Measurements from ENCODE around the gene RAVER2. TPM values are rescaled to one million over a fixed set of nuclear protein-coding genes. Genes with fewer than 3 reads are reported as not detected.
"Not testable (repeated sequence)": the region's sequence is repeated elsewhere in the genome, so short reads cannot be mapped to it uniquely, and the experiment has no call there.

Gene RAVER2
- total and polyA plus RNA-seq, 9 donors = 17.8 to 23.0 (median 18.9) TPM

DNA sequence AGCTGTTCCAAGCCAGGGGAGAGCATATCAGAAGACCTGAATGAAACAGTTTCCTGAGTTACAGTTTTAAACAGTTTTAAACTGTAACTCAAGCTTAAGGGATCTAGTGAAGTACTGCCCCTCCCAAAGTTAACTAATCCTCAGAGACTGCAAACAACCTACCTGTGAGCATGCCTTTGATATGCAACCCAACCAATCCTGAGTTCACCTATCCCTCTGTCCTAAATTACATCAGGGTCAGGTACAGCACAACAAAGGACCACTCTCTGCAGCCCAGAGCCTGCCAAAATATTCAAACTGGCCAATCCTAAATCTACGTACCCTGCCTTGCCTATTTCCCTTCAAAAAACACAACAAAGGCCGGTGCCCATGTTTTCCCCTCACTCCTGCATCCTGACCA, 32.8 kb upstream of the RAVER2 start:
- Histone ChIP-seq H3K36me3 (ENCODE audit: control insufficient read depth, insufficient read depth, low read length) (no peaks in the 10 kb centered on the region), H3K27ac (ENCODE audit: low read length) (no peak overlapping the region)
- WGBS (ENCODE audit: insufficient coverage) = 48% methylated on average over 2 of the region's 2 CpGs

DNA sequence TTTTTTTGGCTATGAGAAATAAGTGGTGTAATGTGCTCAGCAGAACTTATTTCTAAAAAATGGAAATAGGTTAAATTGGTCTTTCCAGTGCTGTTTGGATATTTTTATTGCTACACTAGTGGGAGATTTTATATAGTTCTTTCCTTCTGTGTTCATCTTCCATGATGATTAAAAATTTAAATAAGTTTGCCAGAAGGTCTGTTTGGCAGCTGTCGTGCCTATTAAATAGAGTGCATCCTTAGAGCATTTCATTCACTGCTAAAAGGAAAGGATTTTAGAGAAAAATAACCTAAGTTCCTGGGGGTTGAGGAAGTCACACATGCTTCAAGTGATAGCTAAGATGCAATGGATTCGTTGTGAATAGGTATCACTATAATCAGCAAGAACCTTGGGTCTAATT, 29.7 kb upstream of the RAVER2 start:
- H3K4me3 ChIP-seq (ENCODE audit: low read length) = no peak overlapping the region
- H3K4me1 ChIP-seq (ENCODE audit: control insufficient read depth, insufficient read depth, low read length) = no peaks in the 10 kb centered on the region
- H3K27ac ChIP-seq (ENCODE audit: low read length) = no peak overlapping the region
- no CpG with 5 or more reads among the region's 2 CpGs for WGBS (ENCODE audit: insufficient coverage)
- H3K27me3 ChIP-seq (ENCODE audit: control insufficient read depth, insufficient read depth, low read length) = no peaks in the 10 kb centered on the region
- H3K36me3 ChIP-seq (ENCODE audit: control insufficient read depth, insufficient read depth, low read length) = no peaks in the 10 kb centered on the region
- H3K9me3 ChIP-seq (replicated peaks; ENCODE audit: control insufficient read depth, low read depth, low read length) = no peaks in the 10 kb centered on the region
- DNase-seq = peak; percentile 61

More for the DNA sequence above, 32.8 kb upstream of the RAVER2 start:
- Histone ChIP-seq H3K27me3 (ENCODE audit: control insufficient read depth, insufficient read depth, low read length) (no peaks in the 10 kb centered on the region), H3K4me1 (ENCODE audit: control insufficient read depth, insufficient read depth, low read length) (no peaks in the 10 kb centered on the region), H3K4me3 (ENCODE audit: low read length) (no peak overlapping the region), H3K9me3 (replicated peaks; ENCODE audit: control insufficient read depth, low read depth, low read length) (no peaks in the 10 kb centered on the region)
- DNase-seq = no peak

DNA sequence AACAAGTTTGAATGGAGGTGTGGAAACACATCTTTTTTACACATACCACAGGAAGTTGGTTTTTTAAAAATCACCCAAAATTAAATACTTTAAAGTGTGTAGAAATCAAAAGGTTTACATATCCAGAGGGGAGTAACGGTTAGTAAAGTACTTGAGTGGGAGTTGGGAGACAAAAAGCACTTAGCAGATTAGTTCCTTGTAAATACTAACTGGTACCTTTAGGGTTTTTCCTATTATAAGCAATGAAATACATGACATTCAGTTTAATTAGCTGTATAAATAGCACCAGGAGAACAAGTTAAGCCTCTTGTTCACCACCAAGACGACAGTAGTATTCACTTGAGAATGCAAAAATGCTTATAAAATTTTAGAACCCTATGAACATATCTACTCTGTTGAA, 23.7 kb upstream of the RAVER2 start:
- Histone ChIP-seq H3K27me3 (ENCODE audit: control insufficient read depth, insufficient read depth, low read length) (no peaks in the 10 kb centered on the region), H3K4me1 (ENCODE audit: control insufficient read depth, insufficient read depth, low read length) (no peaks in the 10 kb centered on the region), H3K27ac (ENCODE audit: low read length) (no peak overlapping the region), H3K36me3 (ENCODE audit: control insufficient read depth, insufficient read depth, low read length) (no peaks in the 10 kb centered on the region), H3K9me3 (replicated peaks; ENCODE audit: control insufficient read depth, low read depth, low read length) (no peaks in the 10 kb centered on the region), H3K4me3 (ENCODE audit: low read length) (no peak overlapping the region)
- no peak for DNase-seq
- no CpG with 5 or more reads among the region's 2 CpGs for WGBS (ENCODE audit: insufficient coverage)

DNA sequence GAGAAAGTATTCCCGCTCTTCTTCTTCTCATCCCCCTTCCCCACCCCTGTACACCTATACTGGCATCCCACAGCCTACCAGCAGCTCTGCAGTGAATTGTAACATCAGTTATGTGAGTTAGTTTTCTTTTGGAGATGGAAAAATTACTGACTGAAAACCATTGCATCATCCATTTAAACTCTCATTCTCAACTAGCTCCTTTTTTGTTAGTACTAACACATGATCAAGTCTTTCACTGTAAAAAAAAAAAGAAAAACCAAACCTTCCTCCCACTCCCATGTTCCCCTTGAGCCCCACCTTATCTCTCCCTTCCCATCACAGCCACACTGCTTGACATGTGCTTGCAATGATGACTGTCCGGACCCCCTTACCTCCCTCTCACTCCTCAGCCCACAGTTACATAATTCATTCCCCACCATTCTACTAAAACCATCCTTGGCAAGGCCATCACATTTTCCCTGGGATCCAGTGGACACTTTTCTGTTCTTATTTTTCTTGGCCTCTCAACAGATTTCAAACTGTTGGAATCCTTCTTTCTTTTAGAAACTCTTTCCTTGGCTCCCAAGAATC, 23.2 kb upstream of the RAVER2 start:
- WGBS (ENCODE audit: insufficient coverage) = 90% methylated on average over 1 of the region's 2 CpGs
- Histone ChIP-seq H3K4me1 (ENCODE audit: control insufficient read depth, insufficient read depth, low read length) (no peaks in the 10 kb centered on the region), H3K27ac (ENCODE audit: low read length) (no peak overlapping the region), H3K36me3 (ENCODE audit: control insufficient read depth, insufficient read depth, low read length) (no peaks in the 10 kb centered on the region), H3K4me3 (ENCODE audit: low read length) (no peak overlapping the region), H3K27me3 (ENCODE audit: control insufficient read depth, insufficient read depth, low read length) (no peaks in the 10 kb centered on the region), H3K9me3 (replicated peaks; ENCODE audit: control insufficient read depth, low read depth, low read length) (no peaks in the 10 kb centered on the region)
- no peak for DNase-seq

DNA sequence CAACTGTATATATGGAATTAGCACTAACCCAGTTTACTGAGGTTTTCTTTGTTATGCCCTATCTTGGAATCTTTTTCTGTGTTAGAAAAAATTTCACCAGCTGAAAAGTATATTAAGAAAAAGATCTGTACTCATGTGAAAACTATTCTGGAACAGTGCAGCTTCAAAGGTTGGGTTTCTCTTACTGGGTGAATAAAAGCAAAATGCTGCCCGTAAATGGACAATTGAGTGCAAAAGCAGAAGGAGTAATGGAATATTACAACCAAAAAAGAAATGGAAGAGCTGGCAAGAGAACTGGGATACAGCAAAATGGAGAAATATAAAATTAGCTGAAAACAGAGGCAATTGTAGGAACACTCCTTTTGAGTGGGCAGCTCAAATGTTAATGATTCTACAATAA, 17.0 kb upstream of the RAVER2 start:
- H3K4me1 ChIP-seq (ENCODE audit: control insufficient read depth, insufficient read depth, low read length) = no peaks in the 10 kb centered on the region
- WGBS (ENCODE audit: insufficient coverage) = 44% methylated on average over 1 of the region's 1 CpG
- H3K36me3 ChIP-seq (ENCODE audit: control insufficient read depth, insufficient read depth, low read length) = no peaks in the 10 kb centered on the region
- peak; percentile 87 for DNase-seq
- H3K9me3 ChIP-seq (replicated peaks; ENCODE audit: control insufficient read depth, low read depth, low read length) = no peaks in the 10 kb centered on the region
- H3K27ac ChIP-seq (ENCODE audit: low read length) = no peak overlapping the region
- H3K4me3 ChIP-seq (ENCODE audit: low read length) = no peak overlapping the region
- H3K27me3 ChIP-seq (ENCODE audit: control insufficient read depth, insufficient read depth, low read length) = no peaks in the 10 kb centered on the region

DNA sequence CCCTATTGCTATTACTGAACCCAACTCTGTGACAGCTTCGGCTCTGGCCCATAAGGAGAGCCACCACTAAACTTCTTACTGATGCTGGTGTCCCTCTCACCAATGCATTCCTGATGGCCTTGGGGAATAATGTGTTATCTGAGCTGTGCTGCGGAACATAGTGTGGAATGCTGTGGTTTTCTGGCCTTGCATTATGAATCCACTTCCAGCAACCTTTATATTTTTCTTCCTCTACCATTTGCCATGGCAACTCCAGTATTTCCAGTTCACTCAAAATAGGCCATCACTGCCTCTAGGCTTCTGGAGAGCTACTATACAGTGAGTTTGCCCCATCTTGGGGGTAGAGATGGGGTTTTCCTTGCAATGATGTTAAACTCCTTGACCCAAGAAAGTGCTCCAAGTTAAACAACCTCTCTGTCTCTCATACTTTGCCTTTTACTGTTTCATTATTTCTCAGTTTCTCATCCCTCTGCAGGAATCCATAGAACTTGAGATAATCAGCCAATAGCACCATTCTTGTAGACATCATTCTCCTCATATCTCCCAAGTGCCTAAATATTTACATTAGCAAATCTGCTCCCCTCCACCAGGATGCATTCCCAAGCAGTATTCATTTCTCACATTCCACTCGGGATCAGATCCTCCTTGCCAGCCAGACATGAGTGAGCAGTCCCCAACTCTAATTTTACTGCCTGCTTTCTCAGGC, 11.1 kb upstream of the RAVER2 start:
- peaks cover 4% of the 10 kb centered on the region for H3K9me3 ChIP-seq (replicated peaks; ENCODE audit: control insufficient read depth, low read depth, low read length)
- 40% methylated on average over 1 of the region's 3 CpGs for WGBS (ENCODE audit: insufficient coverage)
- no peak overlapping the region for H3K4me3 ChIP-seq (ENCODE audit: low read length)
- DNase-seq = no peak
- H3K4me1 ChIP-seq (ENCODE audit: control insufficient read depth, insufficient read depth, low read length) = no peaks in the 10 kb centered on the region
- no peaks in the 10 kb centered on the region for H3K36me3 ChIP-seq (ENCODE audit: control insufficient read depth, insufficient read depth, low read length)
- no peak overlapping the region for H3K27ac ChIP-seq (ENCODE audit: low read length)
- H3K27me3 ChIP-seq (ENCODE audit: control insufficient read depth, insufficient read depth, low read length) = no peaks in the 10 kb centered on the region

DNA sequence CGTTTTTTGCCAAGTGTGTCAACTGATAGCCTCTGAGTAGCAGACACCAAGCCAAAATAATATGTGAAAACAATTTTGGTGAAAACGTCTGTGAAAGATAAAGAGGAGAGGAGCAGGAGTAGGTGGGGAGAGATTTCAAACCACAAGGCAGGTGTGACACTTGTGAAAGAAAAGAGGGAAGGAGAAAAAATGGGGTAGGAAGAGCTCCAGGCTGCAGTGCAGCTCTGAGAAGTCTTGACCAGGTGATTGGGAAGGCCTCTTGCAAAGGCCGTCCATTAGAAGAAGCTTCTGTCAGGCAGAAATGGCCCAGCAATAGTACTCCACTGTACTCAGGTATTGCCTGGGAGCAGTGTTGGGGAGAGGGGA, 10.6 kb upstream of the RAVER2 start:
- DNase-seq = no peak
- Histone ChIP-seq H3K4me1 (ENCODE audit: control insufficient read depth, insufficient read depth, low read length) (no peaks in the 10 kb centered on the region), H3K27ac (ENCODE audit: low read length) (no peak overlapping the region), H3K27me3 (ENCODE audit: control insufficient read depth, insufficient read depth, low read length) (no peaks in the 10 kb centered on the region), H3K9me3 (replicated peaks; ENCODE audit: control insufficient read depth, low read depth, low read length) (peaks cover 4% of the 10 kb centered on the region), H3K4me3 (ENCODE audit: low read length) (no peak overlapping the region), H3K36me3 (ENCODE audit: control insufficient read depth, insufficient read depth, low read length) (no peaks in the 10 kb centered on the region)
- 21% methylated on average over 1 of the region's 3 CpGs for WGBS (ENCODE audit: insufficient coverage)

DNA sequence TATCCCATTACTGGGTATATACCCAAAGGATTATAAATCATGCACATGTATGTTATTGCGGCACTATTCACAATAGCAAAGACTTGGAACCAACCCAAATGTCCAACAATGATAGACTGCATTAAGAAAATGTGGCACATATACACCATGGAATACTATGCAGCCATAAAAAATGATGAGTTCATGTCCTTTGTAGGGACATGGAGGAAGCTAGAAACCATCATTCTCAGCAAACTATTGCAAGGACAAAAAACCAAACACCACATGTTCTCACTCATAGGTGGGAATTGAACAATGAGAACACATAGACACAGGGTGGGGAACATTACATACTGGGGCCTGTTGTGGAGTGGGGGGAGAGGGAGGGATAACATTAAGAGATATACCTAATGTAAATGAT, 4.2 kb upstream of the RAVER2 start:
- H3K9me3 ChIP-seq (replicated peaks; ENCODE audit: control insufficient read depth, low read depth, low read length); H3K4me3 ChIP-seq (ENCODE audit: low read length); H3K4me1 ChIP-seq (ENCODE audit: control insufficient read depth, insufficient read depth, low read length); H3K36me3 ChIP-seq (ENCODE audit: control insufficient read depth, insufficient read depth, low read length); DNase-seq; H3K27me3 ChIP-seq (ENCODE audit: control insufficient read depth, insufficient read depth, low read length); H3K27ac ChIP-seq (ENCODE audit: low read length): not testable (repeated sequence)
- no CpG with 5 or more reads among the region's 1 CpG for WGBS (ENCODE audit: insufficient coverage)

DNA sequence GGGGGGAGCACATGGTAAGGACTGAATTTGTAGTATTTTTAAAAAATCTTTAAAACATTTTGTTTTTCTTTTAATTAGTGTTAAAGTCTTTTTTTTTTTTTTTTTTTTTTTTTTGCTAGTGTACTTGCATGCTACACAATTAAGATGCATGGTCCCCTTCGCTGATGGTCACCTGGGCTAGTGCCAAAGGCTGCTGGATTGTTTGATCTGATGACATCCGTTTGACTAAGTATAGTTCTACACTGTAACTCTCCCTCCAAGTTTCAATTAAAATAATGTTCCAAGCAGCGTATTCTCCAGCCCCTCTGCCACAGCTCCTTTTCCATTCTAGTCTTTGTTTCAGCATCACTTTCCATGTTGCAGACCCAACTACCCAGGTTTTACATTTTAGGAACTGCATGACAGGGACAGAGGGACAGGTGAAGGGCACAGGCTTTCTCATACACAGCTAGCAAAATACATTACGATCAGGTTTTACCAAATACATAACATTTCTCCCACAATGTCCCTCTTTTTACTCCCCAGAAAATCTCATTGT, 852 bp upstream of the RAVER2 start:
- Histone ChIP-seq H3K9me3 (replicated peaks; ENCODE audit: control insufficient read depth, low read depth, low read length) (no peaks in the 10 kb centered on the region), H3K4me3 (ENCODE audit: low read length) (peak overlapping the region; percentile 59), H3K4me1 (ENCODE audit: control insufficient read depth, insufficient read depth, low read length) (peaks cover 7% of the 10 kb centered on the region), H3K27ac (ENCODE audit: low read length) (no peak overlapping the region), H3K27me3 (ENCODE audit: control insufficient read depth, insufficient read depth, low read length) (peaks cover 4% of the 10 kb centered on the region), H3K36me3 (ENCODE audit: control insufficient read depth, insufficient read depth, low read length) (no peaks in the 10 kb centered on the region)
- WGBS (ENCODE audit: insufficient coverage) = 15% methylated on average over 2 of the region's 4 CpGs
- peak; percentile 25 for DNase-seq

DNA sequence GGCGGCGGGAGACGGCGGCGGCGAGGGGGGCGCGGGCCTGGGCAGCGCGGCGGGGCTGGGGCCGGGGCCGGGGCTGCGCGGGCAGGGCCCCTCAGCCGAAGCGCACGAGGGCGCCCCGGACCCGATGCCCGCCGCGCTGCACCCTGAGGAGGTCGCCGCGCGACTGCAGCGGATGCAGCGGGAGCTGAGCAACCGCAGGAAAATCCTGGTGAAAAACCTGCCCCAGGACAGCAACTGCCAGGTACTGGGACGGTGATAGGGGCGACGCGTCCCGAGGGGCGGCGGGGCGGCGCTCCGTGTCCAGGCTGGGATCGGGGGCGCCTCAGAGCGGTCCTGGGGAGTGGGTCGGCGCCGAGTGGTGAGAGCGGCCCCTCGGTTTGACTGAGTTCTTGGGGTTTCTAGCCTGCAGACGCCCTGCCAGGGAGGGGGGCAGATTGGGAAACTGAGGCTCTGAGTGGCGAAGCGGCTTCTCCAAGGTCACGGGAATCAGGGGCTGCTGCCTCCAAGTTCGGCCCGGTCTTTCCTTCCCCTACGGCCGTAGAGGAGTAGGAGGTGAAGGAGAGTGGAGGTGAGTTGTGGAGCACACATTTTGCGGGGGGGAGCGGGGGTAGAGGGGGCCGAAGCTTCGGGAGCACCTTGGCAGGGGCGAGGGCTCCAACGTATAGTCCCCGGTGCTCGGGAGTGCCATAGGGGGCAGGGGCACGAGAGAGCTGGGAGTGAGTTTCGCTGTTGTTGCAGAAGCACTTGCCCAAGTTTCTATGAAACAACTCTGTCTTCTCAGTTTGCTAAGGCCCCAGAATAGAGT, 508 bp downstream of the RAVER2 start:
- Histone ChIP-seq H3K4me1 (ENCODE audit: control insufficient read depth, insufficient read depth, low read length) (peaks cover 7% of the 10 kb centered on the region), H3K27ac (ENCODE audit: low read length) (peak overlapping the region; percentile 77), H3K36me3 (ENCODE audit: control insufficient read depth, insufficient read depth, low read length) (no peaks in the 10 kb centered on the region), H3K27me3 (ENCODE audit: control insufficient read depth, insufficient read depth, low read length) (peaks cover 4% of the 10 kb centered on the region), H3K4me3 (ENCODE audit: low read length) (peak overlapping the region; percentile 59), H3K9me3 (replicated peaks; ENCODE audit: control insufficient read depth, low read depth, low read length) (no peaks in the 10 kb centered on the region)
- under 1% methylated on average over 65 of the region's 67 CpGs for WGBS (ENCODE audit: insufficient coverage)
- DNase-seq = peak; percentile 80
